Suppressor macrophage treated with lipopolysaccharide for 1 hour (primary cell): Measurements from ENCODE around the gene MLXIP.
A peak's percentile ranks its signal among the peaks of the same experiment; 100 is the strongest.

Experiments used
- DNase-seq, 3 donors: peaks; one replicate each; pipeline ENCODE4 v3.0.0-alpha.2; 2020 to 2022

MLXIP gene

DNA sequence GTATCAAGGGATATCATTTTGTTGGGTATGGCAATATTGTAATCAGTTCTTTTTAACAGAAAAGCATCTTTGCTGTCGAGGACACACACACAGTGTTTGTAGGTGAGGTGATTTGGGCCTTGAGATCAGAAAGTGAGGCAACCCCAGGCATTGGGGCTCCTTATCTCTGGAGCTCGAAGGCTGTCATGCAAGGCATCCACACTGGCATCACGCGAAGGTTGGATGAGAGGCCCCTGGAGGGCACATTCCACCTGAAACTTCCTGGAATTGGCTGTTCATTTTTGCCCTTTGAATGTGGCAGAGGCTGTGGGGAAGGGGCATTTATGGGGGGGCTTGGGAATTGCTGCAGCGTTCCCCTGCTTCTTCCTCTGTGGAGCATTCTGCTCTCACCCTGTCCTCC lies 49.9 kb downstream of the MLXIP start:
- no peak for DNase-seq

DNA sequence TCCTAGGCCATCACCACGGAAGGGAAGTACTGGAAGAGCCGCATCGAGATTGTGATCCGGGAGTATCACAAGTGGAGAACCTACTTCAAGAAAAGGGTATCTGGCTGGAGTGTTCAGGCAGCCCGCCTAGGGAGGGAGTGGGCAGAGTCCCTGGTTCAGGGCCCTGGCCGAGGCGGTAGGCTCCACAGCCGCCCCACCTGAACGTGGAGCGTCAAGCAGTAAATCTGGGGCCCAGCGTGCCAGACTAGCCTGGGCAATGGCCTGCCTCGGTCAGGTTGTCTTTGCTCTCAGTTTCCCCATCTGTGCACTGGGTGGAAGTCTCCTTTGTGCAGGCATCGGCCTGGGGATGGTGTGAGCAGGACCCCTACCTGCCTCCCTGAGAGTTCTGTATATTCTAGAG lies 50.6 kb downstream of the MLXIP start:
- DNase-seq = no peak

DNA sequence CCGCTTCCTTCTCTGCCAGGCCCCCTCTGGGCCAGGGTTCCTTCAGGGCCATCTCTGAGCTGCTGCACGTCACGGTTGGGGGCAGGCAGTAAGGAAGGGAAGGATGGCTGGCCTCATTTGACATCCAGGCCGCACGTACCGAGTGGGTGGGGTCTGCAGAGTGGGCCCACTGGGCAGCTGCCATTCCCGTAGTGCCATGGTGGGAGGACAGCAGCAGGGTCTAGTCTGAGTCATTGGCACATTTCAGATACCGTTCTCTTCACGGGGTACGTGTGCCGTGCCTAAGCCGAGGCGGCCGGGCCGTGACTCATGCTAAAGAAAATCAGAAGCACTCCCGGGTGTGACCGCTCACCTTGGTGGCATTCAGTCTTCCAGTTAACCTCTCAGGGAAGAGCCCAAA lies 51.6 kb downstream of the MLXIP start:
- no peak for DNase-seq

DNA sequence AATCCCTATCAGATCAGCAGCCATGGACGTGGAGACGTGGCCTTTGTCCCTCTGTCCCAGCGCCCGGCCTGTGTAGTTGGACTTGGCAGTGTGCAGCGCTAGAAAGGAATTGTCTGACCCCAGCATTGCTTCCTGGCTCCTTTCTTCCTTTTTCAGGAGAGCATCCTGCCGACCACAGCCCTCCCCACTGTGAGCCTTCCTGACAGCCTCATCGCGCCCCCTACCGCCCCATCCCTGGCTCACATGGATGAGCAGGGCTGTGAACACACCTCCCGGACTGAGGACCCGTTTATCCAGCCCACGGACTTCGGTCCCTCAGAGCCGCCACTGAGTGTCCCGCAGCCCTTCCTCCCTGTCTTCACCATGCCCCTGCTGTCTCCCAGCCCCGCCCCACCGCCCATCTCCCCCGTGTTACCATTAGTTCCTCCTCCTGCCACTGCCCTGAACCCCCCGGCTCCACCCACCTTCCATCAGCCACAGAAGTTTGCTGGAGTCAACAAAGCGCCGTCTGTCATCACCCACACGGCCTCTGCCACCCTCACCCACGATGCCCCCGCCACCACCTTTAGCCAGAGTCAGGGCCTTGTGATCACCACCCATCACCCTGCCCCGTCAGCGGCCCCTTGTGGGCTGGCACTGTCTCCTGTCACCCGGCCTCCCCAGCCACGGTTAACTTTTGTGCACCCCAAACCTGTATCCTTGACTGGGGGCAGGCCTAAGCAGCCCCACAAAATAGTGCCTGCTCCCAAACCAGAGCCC lies 54.8 kb downstream of the MLXIP start:
- no peak for DNase-seq

DNA sequence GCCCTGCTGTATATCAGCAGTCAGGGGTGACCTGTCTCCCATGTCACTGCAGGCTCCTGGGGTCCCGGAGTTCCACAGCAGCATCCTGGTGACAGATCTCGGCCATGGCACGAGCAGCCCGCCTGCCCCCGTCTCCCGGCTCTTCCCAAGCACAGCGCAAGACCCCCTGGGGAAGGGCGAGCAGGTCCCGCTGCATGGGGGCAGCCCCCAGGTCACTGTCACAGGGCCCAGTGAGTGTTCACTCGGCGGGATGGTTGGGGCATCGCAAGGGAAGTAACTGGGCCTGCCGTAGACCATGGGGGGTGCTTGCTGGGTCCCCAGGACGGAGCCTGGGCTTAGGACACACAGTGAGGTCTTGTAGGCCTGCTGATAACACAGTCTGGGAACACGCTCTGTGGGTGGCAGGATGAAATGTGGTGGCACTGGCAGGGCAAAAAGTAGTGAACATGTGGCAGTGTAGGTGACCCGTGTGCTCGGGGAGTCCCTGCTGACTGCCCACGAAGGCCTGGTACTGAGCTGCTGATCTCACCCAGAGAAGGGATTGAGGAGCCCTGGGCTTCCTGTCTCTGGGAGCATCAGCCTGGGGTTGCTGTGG lies 57.0 kb downstream of the MLXIP start:
- DNase-seq = no peak

DNA sequence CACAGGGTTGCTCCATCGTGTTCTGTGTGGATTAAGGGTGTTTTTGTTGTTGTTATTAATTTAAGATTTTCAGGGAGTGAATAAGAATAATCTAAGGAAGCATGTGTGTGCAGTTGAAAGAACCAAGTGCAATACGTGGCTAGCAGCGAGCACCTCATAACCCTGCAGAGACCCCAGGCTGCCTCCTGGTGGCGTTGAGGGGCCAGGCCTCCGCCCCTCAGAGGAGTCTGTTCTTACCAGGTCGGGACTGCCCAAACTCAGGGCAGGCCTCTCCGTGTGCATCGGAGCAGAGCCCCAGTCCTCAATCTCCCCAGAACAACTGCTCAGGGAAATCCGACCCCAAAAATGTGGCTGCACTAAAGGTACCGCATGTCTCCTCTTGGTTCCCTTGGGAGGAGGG lies 58.7 kb downstream of the MLXIP start:
- DNase-seq = no peak

DNA sequence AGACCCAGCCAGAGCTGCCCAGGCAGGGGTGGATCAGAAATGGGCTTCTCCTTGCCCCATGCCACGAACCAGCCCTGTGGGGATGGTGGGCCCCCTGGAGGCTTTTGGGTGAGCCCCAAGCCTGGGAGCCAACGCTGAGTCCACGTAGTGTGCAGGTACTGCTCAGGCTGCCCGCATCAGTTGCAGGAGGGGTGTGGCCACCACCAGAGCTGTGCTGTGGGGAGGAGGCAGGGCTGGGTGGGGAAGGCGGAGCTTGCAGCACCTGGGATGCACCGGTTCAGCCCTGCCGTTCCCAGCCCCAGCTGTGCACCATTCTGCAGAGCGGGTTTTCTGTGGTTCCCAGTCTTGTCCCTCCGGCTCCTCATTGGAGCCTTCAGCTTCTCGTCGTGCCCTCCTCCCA lies 59.1 kb downstream of the MLXIP start:
- DNase-seq = no peak

DNA sequence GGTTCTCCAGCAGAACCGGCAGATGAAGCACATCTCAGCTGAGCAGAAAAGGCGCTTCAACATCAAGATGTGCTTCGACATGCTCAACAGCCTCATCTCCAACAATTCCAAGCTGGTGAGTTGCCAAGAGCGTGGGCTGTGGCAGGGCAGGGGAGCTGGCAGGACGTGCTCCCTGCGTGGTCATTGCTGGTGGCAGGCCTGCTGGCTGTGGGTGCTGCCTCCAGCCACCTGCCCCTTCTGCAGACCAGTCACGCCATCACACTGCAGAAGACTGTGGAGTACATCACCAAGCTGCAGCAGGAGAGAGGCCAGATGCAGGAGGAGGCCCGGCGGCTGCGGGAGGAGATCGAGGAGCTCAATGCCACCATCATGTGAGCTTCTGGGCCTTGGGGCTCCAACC lies 59.6 kb downstream of the MLXIP start:
- peak in 1 of 3 donors; percentile 11 for DNase-seq

DNA sequence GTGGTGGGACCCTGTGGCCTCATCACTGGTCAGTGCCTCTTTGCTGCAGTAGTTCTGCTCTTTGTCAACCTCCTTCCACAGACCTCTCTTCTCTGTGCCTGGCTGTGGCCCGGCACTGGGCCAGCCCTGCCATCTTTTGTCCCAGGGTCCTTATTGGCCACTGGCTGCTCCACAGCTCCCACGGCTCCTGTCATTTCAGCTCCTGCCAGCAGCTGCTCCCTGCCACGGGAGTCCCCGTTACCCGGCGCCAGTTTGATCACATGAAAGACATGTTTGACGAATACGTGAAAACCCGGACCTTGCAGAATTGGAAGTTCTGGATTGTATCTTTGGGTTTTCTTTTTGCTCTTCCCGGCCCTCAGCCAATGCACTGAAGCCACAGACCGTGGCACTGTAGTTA lies 60.1 kb downstream of the MLXIP start:
- DNase-seq = no peak

DNA sequence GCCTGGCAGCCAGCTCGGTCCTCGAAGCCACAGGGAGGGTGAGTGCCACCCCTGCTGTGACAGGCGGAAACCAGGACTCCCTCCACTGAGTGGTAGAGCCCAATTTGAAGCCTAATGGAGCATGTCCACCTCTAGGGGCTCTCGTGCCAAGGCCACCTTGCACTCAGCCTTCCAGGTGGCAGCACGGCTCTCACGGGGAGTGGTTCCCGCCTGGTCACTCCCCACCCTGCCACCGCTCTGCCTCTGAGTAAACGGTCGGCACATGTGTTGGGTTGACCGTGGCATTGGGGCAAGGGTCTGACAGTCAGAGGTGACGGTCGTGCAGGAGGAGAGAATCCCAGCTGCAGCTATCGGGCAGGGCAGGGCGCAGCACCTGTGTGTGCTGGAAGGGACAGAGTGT lies 60.7 kb downstream of the MLXIP start:
- peak in 1 of 3 donors; percentile 8 for DNase-seq

DNA sequence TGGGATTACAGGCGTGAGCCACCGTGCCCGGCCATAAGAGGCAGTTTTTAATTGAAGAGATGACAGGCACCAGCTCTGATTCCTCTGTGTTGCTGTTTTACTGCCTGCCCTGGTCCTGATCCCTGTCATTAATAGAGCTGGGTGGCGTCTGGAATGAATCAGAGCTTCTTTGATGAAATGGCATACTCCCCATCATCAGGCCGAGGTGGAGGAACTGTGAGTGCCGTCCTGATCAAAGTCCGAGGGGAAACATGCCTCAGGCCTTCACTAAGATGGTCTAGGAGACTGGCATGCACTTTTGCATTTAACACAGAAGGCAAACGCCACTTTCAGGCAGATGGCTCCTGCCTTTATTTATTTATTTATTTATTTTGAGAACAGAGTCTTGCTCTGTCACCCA lies 61.4 kb downstream of the MLXIP start:
- DNase-seq = no peak

DNA sequence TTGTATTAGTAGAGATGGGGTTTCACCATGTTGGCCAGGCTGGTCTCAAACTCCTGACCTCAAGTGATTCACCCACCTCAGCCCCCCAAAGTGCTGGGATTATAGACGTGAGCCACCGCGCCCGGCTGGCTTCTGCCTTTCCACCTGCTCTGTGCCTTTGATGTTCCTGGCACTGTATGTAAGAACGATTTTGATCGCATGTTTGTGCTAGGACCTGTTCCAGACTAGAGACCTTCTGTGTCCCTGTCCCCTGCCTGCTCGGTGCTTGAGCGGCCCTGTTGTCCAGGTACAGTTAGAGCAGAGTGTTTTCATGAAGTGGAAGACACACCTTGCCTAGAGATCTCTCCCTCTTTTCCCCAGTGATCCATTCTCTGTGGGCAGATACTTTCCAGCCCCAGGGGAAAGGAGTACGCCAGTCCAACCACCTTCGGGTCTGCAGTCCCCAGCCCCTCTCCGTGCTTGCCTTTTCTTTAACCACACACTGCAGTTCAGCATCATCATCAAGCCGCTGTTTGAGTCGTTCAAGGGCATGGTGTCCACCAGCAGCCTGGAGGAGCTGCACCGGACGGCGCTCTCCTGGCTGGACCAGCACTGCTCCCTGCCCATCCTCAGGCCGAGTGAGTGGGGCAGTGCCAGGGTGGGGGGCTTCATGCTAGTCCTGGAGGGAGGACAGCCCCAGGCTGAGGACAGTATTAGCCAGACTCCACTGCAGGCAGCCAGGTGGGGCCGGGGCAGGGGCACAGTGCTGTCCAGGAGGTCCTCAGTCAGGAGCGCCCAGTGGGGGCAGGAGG lies 62.1 kb downstream of the MLXIP start:
- no peak for DNase-seq

DNA sequence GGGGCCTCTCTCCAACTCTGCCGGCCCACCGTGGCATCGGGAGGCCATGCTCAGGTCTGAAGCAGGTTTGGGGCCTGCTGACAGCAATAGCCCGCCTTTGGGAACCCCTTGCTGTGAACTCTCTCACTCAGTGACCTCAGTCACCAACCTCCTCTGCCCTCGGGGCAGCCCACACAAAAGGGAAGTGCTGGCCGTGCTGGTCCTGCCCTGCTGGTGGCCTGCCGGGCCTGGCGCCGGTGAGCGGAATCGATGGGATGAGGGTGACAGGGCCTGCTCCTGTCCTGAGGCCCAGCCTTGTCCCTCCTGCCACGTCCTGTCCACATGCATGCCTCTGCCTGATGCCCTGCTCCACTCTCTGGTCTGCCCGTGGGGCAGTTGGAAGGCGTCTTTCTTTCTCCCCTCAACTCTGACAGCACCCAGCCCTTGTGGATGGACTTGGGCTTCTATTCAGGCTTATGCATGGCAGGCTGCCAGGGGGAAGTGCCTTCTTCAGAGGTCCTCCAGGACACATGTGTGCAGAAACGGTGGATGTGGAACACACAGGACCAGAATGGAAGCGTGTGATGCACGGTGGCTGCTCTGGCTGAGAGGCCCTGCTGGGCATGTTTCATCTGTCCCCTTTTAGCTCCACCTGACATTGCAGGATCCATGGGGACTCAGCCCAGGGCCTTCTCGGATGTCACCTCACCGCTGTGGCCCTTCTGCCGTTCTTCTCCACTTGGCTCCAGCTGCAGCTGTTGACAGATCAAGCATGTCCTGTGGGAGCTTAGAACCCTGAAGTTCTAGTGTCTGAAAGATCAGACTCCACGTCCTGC lies 63.6 kb downstream of the MLXIP start:
- no peak for DNase-seq

DNA sequence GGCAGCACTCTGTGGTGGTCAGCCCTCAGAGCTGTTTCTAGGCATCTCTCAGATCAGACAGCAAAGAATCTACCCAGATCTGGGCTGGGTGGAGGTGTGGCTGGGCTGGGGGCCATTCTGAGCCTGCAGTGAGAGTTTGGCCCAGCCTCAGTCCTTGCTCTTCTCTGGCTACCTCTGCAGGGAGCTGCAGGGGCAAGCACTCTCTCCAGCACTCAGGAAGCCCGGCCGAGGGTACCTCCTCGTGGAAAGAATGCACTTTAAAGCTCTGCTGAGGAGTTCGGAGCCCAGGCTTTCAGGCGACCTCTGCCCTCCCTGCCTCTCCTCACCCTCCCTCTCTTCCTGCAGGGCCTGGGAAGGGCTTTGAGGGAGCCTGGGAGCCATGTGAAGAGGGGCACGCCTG lies 64.3 kb downstream of the MLXIP start:
- DNase-seq = no peak

DNA sequence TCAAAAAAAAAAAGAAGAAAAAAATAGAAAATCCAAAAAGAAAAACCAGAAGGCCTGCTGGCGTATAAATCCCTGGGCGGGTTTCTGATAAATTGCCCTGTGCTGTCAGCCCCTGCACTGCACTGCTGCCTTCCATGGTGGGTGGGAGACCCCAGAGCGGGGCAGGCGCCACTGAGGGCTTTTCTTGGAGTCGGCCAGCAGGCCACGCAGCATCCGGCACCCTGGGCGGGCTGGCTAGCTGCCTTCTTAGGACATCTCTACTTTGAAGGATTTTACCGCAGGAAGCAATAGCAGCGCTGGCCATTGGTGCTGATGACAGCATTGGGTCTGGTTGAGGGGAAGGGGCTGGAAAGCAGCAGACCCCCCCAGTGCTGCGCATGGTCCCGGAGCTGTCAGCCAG lies 66.3 kb downstream of the MLXIP start:
- DNase-seq = no peak

DNA sequence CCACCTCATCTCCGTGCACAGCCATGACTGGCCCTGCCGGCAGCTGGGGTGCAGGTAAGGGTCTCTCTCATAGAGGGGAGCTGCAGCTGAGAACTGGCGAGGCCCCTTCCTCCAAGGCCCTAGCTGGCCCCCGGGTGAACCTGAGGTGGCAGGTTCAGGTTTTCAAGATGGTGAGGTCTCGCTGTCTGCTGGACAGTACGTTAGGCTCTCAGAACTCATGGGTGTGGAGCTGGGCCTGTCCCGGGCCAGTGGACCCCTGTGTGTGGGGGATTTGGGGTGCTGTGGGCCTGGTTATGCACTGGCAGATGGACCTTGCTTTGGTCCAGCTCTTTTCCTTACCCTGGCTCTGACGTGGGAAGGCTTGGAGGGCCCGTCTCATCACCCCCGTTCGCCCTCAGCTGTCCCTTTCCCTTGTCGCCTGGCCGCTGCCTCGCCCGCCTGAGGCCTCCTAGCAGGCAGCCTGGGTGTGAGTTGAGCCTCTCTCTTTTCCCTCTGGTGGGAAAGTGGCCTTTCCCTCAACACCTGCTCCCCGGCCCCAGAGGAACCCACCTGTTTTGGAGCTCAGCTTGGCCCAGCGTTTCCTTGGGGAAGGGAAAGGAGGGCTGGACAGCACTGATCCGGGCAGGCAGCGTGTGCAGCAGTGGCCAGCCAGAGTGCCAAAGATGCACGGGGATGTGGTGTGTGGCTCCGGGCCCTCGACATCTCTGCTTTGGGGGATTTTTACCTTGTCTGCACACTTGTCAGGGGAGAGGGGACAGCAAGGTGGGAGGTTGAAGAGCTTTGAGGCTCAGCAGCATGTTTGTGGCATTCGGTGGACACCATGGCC lies 67.2 kb downstream of the MLXIP start:
- DNase-seq = no peak

DNA sequence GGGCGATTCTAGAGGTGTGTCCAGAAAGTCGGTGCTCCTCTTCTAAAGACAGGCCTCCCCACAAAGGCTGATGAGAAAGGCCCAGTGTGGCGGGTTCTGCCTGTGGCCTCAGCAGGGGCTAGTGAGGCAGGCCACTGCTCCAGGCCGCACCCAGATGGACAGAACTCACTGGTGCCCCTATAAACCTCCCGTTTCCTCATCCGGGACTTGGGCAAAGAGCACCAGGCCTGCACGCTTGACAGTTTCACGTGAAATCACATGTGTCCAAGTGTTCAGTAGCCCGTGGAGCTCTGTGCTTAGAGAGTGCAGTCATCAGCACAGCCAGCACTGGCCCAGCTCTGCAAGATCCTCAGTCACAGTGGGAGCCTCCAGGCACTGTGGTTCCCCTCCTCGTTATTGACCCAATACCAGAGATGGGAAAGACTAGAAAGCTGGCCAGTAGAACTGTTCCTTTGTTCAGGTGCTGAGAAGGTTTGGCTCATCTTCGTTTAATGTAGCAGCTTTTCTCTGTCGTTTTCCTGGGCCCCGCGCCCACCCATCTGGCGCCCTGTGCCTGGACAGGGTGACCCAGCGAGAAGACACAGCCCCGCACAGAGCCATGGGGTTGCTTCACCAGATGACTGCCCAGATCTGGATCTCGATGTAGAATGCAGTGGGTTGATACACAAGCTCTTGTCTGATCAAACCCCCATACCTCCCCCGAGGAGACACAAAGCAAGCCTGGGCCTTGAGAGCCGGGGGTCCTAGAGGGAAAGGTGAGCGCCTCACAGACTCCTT lies 69.1 kb downstream of the MLXIP start:
- no peak for DNase-seq

DNA sequence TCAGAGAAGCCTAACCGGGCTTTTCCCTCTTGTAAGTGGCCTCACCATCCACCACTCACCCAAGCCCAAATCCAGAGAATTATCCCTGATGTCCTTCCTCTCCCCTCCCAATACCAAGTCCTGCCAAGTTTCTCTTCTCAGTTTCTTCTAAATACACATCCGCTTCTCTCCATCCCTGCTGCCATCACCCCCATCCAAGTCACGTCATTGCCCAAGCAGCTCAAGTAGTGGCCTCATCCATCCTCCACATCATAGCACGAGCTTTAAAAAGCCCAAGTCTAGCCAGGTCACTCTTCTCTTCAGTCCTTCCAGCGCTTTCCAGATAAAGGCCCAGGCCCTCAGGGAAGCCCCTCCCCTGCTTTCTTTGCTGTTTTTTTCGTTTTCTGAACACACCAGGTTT lies 70.1 kb downstream of the MLXIP start:
- no peak for DNase-seq

DNA sequence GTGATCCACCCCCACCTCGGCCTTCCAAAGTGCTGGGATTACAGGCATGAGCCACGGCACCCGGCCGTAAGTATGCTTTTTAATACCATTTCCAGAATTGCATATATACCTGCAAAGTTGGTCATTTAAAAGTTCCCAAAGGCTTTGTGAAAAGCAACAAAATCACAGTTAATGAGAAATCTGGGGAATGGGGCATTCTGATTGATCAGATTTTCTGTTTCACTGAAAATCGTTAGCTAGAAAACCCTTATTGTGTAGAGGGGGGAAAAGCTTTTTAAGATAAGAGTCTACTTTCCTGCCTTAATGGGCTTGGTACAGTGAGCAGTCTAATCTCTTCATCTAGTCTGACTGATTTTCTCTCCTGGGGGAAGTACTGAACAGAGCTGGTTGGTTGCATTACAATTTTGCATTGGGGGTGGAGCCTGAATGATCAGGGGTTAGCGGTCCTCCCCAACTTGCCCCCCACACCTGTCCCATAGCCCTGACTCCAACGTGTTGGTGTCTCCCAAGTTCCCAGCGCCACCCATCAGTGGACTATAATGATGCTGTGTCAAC lies 71.6 kb downstream of the MLXIP start:
- no peak for DNase-seq

DNA sequence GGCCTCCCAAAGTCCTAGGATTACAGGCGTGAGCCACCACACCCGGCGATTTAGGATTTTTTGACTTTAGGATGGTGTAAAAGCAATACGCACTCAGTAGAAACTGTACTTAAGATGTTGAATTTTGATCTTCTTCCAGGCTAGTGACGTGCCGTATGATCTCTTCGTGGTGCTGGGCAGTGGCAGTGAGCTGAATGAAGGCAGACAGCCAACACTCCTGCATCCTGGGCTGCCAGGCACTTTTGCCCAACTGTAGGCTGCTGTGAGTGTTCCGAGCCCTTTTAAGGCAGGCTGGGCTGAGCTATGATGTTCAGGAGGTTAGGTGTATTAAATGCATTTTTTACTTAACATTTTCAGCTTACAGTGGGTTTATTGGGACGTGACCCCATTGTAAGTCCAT lies 74.2 kb downstream of the MLXIP start:
- no peak for DNase-seq

DNA sequence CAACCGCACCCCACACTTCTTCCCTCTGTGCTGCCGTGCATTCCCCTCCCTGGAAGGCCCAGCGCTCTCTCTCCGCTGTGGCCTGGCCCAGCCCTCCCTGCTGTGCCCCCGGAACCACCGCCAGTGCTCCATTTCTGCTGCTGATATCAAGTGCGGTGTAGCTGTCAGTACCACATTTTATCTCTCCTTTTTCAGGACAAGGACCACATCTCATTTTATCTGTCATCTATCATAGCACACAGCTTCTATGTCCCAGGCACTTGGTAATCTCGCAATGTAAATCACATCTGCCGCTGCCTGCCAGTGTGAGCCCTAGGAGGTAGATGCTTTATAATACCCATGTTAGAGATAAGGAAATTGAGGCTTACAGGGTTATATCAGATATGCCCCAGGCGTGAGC lies 77.1 kb downstream of the MLXIP start:
- no peak for DNase-seq
